ENCODE data around the gene SMURF1.

DNA sequence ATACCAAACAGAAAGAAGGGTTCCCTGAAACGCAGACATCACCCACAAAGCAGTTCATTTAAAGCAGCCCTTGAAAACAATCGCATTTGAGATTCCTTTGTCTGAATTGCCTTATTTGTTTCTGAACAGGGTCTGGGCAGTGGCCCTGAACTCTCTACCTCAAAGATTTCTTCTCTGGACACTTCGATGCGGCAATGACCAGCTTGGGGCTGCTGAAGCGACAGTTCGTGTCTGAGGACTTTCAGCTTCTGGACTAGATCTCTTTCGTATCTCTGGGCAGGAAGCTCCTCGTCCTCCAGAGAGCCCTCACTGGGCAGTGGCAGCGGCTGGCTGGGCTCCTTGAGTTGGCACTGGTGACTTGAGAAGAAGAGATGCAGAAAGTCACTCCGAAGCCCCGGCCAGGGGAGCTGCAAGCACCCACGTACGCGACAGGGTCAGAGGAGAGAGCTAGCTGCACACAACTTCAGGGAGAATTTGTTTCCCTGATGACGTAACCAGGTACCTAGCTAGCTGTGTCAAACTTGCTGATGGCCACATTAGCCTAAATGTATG, 96.3 kb downstream of the SMURF1 start:
- TF ChIP-seq, protein P1, sequence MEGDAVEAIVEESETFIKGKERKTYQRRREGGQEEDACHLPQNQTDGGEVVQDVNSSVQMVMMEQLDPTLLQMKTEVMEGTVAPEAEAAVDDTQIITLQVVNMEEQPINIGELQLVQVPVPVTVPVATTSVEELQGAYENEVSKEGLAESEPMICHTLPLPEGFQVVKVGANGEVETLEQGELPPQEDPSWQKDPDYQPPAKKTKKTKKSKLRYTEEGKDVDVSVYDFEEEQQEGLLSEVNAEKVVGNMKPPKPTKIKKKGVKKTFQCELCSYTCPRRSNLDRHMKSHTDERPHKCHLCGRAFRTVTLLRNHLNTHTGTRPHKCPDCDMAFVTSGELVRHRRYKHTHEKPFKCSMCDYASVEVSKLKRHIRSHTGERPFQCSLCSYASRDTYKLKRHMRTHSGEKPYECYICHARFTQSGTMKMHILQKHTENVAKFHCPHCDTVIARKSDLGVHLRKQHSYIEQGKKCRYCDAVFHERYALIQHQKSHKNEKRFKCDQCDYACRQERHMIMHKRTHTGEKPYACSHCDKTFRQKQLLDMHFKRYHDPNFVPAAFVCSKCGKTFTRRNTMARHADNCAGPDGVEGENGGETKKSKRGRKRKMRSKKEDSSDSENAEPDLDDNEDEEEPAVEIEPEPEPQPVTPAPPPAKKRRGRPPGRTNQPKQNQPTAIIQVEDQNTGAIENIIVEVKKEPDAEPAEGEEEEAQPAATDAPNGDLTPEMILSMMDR (IDR thresholded peaks at IDR 0.05), result no peak
- TF ChIP-seq POLR2A (IDR thresholded peaks at IDR 0.05), result no peak
